ENCODE results near the gene PDPK1. TPM values are rescaled to one million over a fixed set of nuclear protein-coding genes. Genes with fewer than 3 reads are reported as not detected.

The PDPK1 gene
- total and polyA plus RNA-seq, 4 experiments from 2014 or later: 26.4 to 71.3 (median 51.7) TPM

- POLR2A ChIA-PET (ENCODE audit: partially characterized antibody): interaction anchor here (2.3 kb wide), 1 partner anchor 160 kb away, joined by 6 read pairs; the partner anchor contains the start of gene ABCA3
- CTCF ChIA-PET (ENCODE audit: partially characterized antibody): interaction anchor here (4.4 kb wide), 1 partner anchor 306 kb away, joined by 17 read pairs; no protein-coding TSS in a partner anchor
- Histone ChIP-seq H3K4me1 (ENCODE audit: insufficient read depth, low read length) (no peaks in the 10 kb centered on the region), H3K4me3 (ENCODE audit: low read length in 2 of 2) (no peak overlapping the region), H3K27ac (ENCODE audit: low read depth, low read length) (no peak overlapping the region), H3K36me3 (ENCODE audit: insufficient read depth, low read length) (no peaks in the 10 kb centered on the region), H3K27me3 (ENCODE audit: insufficient read depth, low read length) (no peaks in the 10 kb centered on the region), H3K9me3 (ENCODE audit: control insufficient read depth in 1 of 2, low read length in 2 of 2) (no peaks in the 10 kb centered on the region)
- no peak overlapping the region for H3K27ac Mint-ChIP-seq
- no peak for DNase-seq
- H3K9me3 Mint-ChIP-seq: no peaks in the 10 kb centered on the region
- intact Hi-C loops (cut with micrococcal nuclease): loop anchor here (2.0 kb wide), 1 partner anchor 25 kb away; the partner anchor contains the start of gene TBC1D24
- no peaks in the 10 kb centered on the region for H3K4me1 Mint-ChIP-seq
- no peak overlapping the region for H3K4me3 Mint-ChIP-seq
- peaks cover 6% of the 10 kb centered on the region in 2 donors for H3K36me3 Mint-ChIP-seq
- H3K27me3 Mint-ChIP-seq: no peaks in the 10 kb centered on the region
These were observed 37.9 kb upstream of the PDPK1 start for GRCh38 chr16:2499890-2500429.

GRCh38 chr16:2500430-2500917 lies 37.3 kb upstream of the PDPK1 start:
- no peaks in the 10 kb centered on the region for H3K4me1 ChIP-seq (ENCODE audit: insufficient read depth, low read length)
- CTCF ChIA-PET (ENCODE audit: partially characterized antibody): interaction anchor here (1.1 to 4.4 kb wide), 8 partner anchors 9 to 306 kb away, joined by 3 to 26 read pairs (median 4); partner anchors contain the start of genes CCNF and TBC1D24
- H3K27ac ChIP-seq (ENCODE audit: low read depth, low read length): no peak overlapping the region
- Mint-ChIP-seq H3K27me3 (no peaks in the 10 kb centered on the region), H3K4me1 (no peaks in the 10 kb centered on the region), H3K27ac (no peak overlapping the region), H3K9me3 (no peaks in the 10 kb centered on the region), H3K4me3 (no peak overlapping the region), H3K36me3 (peaks cover 5 to 6% of the 10 kb centered on the region in 2 donors)
- POLR2A ChIA-PET (ENCODE audit: partially characterized antibody): interaction anchor here (1.0 to 2.3 kb wide), 4 partner anchors 32 to 345 kb away, joined by 4 to 8 read pairs (median 6); partner anchors contain the start of genes ABCA3 and TRAF7
- no peak overlapping the region for H3K4me3 ChIP-seq (ENCODE audit: low read length in 2 of 2)
- H3K27me3 ChIP-seq (ENCODE audit: insufficient read depth, low read length): no peaks in the 10 kb centered on the region
- intact Hi-C loops (cut with micrococcal nuclease): loop anchor here (2.0 kb wide), 1 partner anchor 26 kb away; the partner anchor contains the start of gene TBC1D24
- no peaks in the 10 kb centered on the region for H3K9me3 ChIP-seq (ENCODE audit: control insufficient read depth in 1 of 2, low read length in 2 of 2)
- DNase-seq: no peak
- H3K36me3 ChIP-seq (ENCODE audit: insufficient read depth, low read length): no peaks in the 10 kb centered on the region

- Histone ChIP-seq H3K9me3 (ENCODE audit: control insufficient read depth in 1 of 2, low read length in 2 of 2) (no peaks in the 10 kb centered on the region), H3K36me3 (ENCODE audit: insufficient read depth, low read length) (no peaks in the 10 kb centered on the region), H3K27me3 (ENCODE audit: insufficient read depth, low read length) (no peaks in the 10 kb centered on the region), H3K4me1 (ENCODE audit: insufficient read depth, low read length) (no peaks in the 10 kb centered on the region), H3K27ac (ENCODE audit: low read depth, low read length) (no peak overlapping the region), H3K4me3 (ENCODE audit: low read length in 2 of 2) (no peak overlapping the region)
- H3K27me3 Mint-ChIP-seq: no peaks in the 10 kb centered on the region
- no peaks in the 10 kb centered on the region for H3K9me3 Mint-ChIP-seq
- peak; percentile 73 to 81 (median 75) for DNase-seq
- H3K27ac Mint-ChIP-seq: no peak overlapping the region
- ChIA-PET CTCF (ENCODE audit: partially characterized antibody) (interaction anchor here (0.6 to 2.8 kb wide), 10 partner anchors 9 to 346 kb away, joined by 3 to 26 read pairs (median 4); partner anchors contain the start of genes CCNF, TBC1D24 and TRAF7), POLR2A (ENCODE audit: partially characterized antibody) (interaction anchor here (1.0 to 2.3 kb wide), 4 partner anchors 32 to 346 kb away, joined by 4 to 8 read pairs (median 6); partner anchors contain the start of genes ABCA3 and TRAF7)
- intact Hi-C loops (cut with micrococcal nuclease): loop anchor here (1.0 to 2.0 kb wide), 3 partner anchors 26 to 161 kb away; partner anchors contain the start of genes ABCA3 and TBC1D24
- H3K36me3 Mint-ChIP-seq: peaks cover 5 to 6% of the 10 kb centered on the region in 2 donors
- no peak overlapping the region for H3K4me3 Mint-ChIP-seq
- H3K4me1 Mint-ChIP-seq: no peaks in the 10 kb centered on the region
These were observed 36.7 kb upstream of the PDPK1 start for GRCh38 chr16:2500918-2501750.

- Histone ChIP-seq H3K4me1 (ENCODE audit: insufficient read depth, low read length) (no peaks in the 10 kb centered on the region), H3K27ac (ENCODE audit: low read depth, low read length) (no peak overlapping the region), H3K27me3 (ENCODE audit: insufficient read depth, low read length) (no peaks in the 10 kb centered on the region), H3K36me3 (ENCODE audit: insufficient read depth, low read length) (no peaks in the 10 kb centered on the region), H3K9me3 (ENCODE audit: control insufficient read depth in 1 of 2, low read length in 2 of 2) (no peaks in the 10 kb centered on the region), H3K4me3 (ENCODE audit: low read length in 2 of 2) (no peak overlapping the region)
- H3K4me1 Mint-ChIP-seq: no peaks in the 10 kb centered on the region
- peaks cover 5 to 6% of the 10 kb centered on the region in 2 donors for H3K36me3 Mint-ChIP-seq
- H3K27ac Mint-ChIP-seq: peak overlapping the region in 1 of 7 donors; percentile 1
- H3K27me3 Mint-ChIP-seq: no peaks in the 10 kb centered on the region
- H3K4me3 Mint-ChIP-seq: no peak overlapping the region
- no peak for DNase-seq
- intact Hi-C loops (cut with micrococcal nuclease): loop anchor here (1.0 to 2.0 kb wide), 3 partner anchors 27 to 162 kb away; partner anchors contain the start of genes ABCA3 and TBC1D24
- POLR2A ChIA-PET (ENCODE audit: partially characterized antibody): interaction anchor here (1.4 to 2.3 kb wide), 2 partner anchors 162 to 308 kb away, joined by 6 to 8 read pairs; partner anchors contain the start of gene ABCA3
- CTCF ChIA-PET (ENCODE audit: partially characterized antibody): interaction anchor here (0.6 to 2.8 kb wide), 9 partner anchors 8 to 347 kb away, joined by 3 to 26 read pairs (median 4); partner anchors contain the start of genes CCNF, TBC1D24 and TRAF7
- no peaks in the 10 kb centered on the region for H3K9me3 Mint-ChIP-seq
These were observed 35.6 kb upstream of the PDPK1 start for GRCh38 chr16:2501946-2502895.

- H3K27me3 Mint-ChIP-seq: no peaks in the 10 kb centered on the region
- H3K4me3 Mint-ChIP-seq: no peak overlapping the region
- H3K36me3 Mint-ChIP-seq: no peaks in the 10 kb centered on the region
- Histone ChIP-seq H3K27me3 (ENCODE audit: insufficient read depth, low read length) (no peaks in the 10 kb centered on the region), H3K36me3 (ENCODE audit: insufficient read depth, low read length) (no peaks in the 10 kb centered on the region), H3K27ac (ENCODE audit: low read depth, low read length) (no peak overlapping the region), H3K4me3 (ENCODE audit: low read length in 2 of 2) (no peak overlapping the region), H3K9me3 (ENCODE audit: control insufficient read depth in 1 of 2, low read length in 2 of 2) (no peaks in the 10 kb centered on the region), H3K4me1 (ENCODE audit: insufficient read depth, low read length) (no peaks in the 10 kb centered on the region)
- H3K9me3 Mint-ChIP-seq: no peaks in the 10 kb centered on the region
- H3K27ac Mint-ChIP-seq: no peak overlapping the region
- DNase-seq: no peak
- CTCF ChIA-PET (ENCODE audit: partially characterized antibody): no interaction called here
- no peaks in the 10 kb centered on the region for H3K4me1 Mint-ChIP-seq
- intact Hi-C loops (cut with micrococcal nuclease): no loop called here
- POLR2A ChIA-PET (ENCODE audit: partially characterized antibody): no interaction called here
These were observed 32.1 kb upstream of the PDPK1 start for GRCh38 chr16:2505695-2506094.

- CTCF ChIA-PET (ENCODE audit: partially characterized antibody): interaction anchor here (0.6 kb wide), 1 partner anchor 486 kb away, joined by 3 read pairs; no protein-coding TSS in a partner anchor
- Histone ChIP-seq H3K4me3 (ENCODE audit: low read length in 2 of 2) (no peak overlapping the region), H3K4me1 (ENCODE audit: insufficient read depth, low read length) (no peaks in the 10 kb centered on the region), H3K9me3 (ENCODE audit: control insufficient read depth in 1 of 2, low read length in 2 of 2) (no peaks in the 10 kb centered on the region), H3K36me3 (ENCODE audit: insufficient read depth, low read length) (no peaks in the 10 kb centered on the region), H3K27ac (ENCODE audit: low read depth, low read length) (no peak overlapping the region), H3K27me3 (ENCODE audit: insufficient read depth, low read length) (no peaks in the 10 kb centered on the region)
- no peaks in the 10 kb centered on the region for H3K9me3 Mint-ChIP-seq
- no peak for DNase-seq
- no peaks in the 10 kb centered on the region for H3K36me3 Mint-ChIP-seq
- no peaks in the 10 kb centered on the region for H3K27me3 Mint-ChIP-seq
- H3K4me1 Mint-ChIP-seq: peaks cover 0 to 2% (median 1%) of the 10 kb centered on the region in 4 donors
- H3K27ac Mint-ChIP-seq: peak overlapping the region in 1 of 7 donors; percentile 73
- POLR2A ChIA-PET (ENCODE audit: partially characterized antibody): no interaction called here
- intact Hi-C loops (cut with micrococcal nuclease): no loop called here
- no peak overlapping the region for H3K4me3 Mint-ChIP-seq
These were observed 30.7 kb upstream of the PDPK1 start for GRCh38 chr16:2507052-2507659.
